Dermis lymphatic vessel endothelial cell (primary cell): Measurements from ENCODE around the gene NFKBIL1. TPM values are rescaled to one million over a fixed set of nuclear protein-coding genes. Genes with fewer than 3 reads are reported as not detected.

Experiments
- total RNA-seq: library from RNA; depleted of rRNA; stranded (reverse); fragments of >200 nt; gene quantifications from 2 replicates; pipeline ENCODE4 v1.2.1, GENCODE V29; 2014

Gene NFKBIL1
- 25.3 and 25.9 TPM in 2 replicates for total RNA-seq

GRCh38 chr6:31546958-31547726, at the start of gene NFKBIL1:
NFKBIL1 (plus strand) TSS chr6:31547608; CDS start chr6:31547695, 87 bp downstream.

GRCh38 chr6:31528821-31529328, 18.5 kb upstream of the NFKBIL1 start, which contains the start of gene MCCD1:
MCCD1 (plus strand) TSS chr6:31528962; CDS start chr6:31529015, 53 bp downstream.

GRCh38 chr6:31541658-31542521, 5.5 kb upstream of the NFKBIL1 start, which contains the start of gene DDX39B:
DDX39B (minus strand) TSS chr6:31542003; CDS start chr6:31540532, 1,471 bp downstream.

GRCh38 chr6:31546339-31546957, 960 bp upstream of the NFKBIL1 start, which contains the start of gene ATP6V1G2:
ATP6V1G2 (minus strand) TSS chr6:31546608; CDS start chr6:31546559, 49 bp downstream.

GRCh38 chr6:31572041-31572911, 24.9 kb downstream of the NFKBIL1 start, which contains the start of gene LTA:
LTA (plus strand) TSS chr6:31572289; CDS start chr6:31572743, 454 bp downstream.

GRCh38 chr6:31575335-31575901, 28.0 kb downstream of the NFKBIL1 start, which contains the start of gene TNF:
TNF (plus strand) TSS chr6:31575565; CDS start chr6:31575742, 177 bp downstream.

GRCh38 chr6:31582230-31582643, 34.8 kb downstream of the NFKBIL1 start, which contains the start of gene LTB:
LTB (minus strand) TSS chr6:31582424; CDS start chr6:31582417, 7 bp downstream.

GRCh38 chr6:31586008-31586407, 38.6 kb downstream of the NFKBIL1 start, which contains the start of gene LST1:
LST1 (plus strand) TSS chr6:31586277; CDS start chr6:31587300, 1,023 bp downstream.

Other genes starting within 250 kb of the NFKBIL1 start
- 326 and 346 TPM in 2 replicates for gene HLA-B, start 190.4 kb upstream of the NFKBIL1 start, total RNA-seq
- gene MICA, start 144.0 kb upstream of the NFKBIL1 start, total RNA-seq, result 18.2 and 51.9 TPM in 2 replicates
- gene MICB, start 49.5 kb upstream of the NFKBIL1 start, total RNA-seq, result 7.5 and 7.9 TPM in 2 replicates
- not detected in 2 replicates for gene MCCD1, start 18.6 kb upstream of the NFKBIL1 start, total RNA-seq
- 269 and 380 TPM in 2 replicates for gene DDX39B, start 5.6 kb upstream of the NFKBIL1 start, total RNA-seq
- gene ATP6V1G2, start 1.0 kb upstream of the NFKBIL1 start, total RNA-seq, result 0.11 and 0.17 TPM in 2 replicates
- gene LTA, start 24.7 kb downstream of the NFKBIL1 start, total RNA-seq, result not detected in 2 replicates
- gene TNF, start 28.0 kb downstream of the NFKBIL1 start, total RNA-seq, result not detected in 2 replicates
- 2.9 and 3.2 TPM in 2 replicates for gene LTB, start 34.8 kb downstream of the NFKBIL1 start, total RNA-seq
- 0.11 and 0.26 TPM in 2 replicates for gene LST1, start 38.7 kb downstream of the NFKBIL1 start, total RNA-seq
- gene NCR3, start 45.4 kb downstream of the NFKBIL1 start, total RNA-seq, result not detected in 2 replicates
- 0.17 TPM in 1 of 2 replicates, not detected in the other for gene AIF1, start 67.6 kb downstream of the NFKBIL1 start, total RNA-seq
- gene PRRC2A, start 73.1 kb downstream of the NFKBIL1 start, total RNA-seq, result 21.8 and 25.5 TPM in 2 replicates
- gene BAG6, start 105.1 kb downstream of the NFKBIL1 start, total RNA-seq, result 105 and 110 TPM in 2 replicates
- 0.52 and 0.54 TPM in 2 replicates for gene APOM, start 108.3 kb downstream of the NFKBIL1 start, total RNA-seq
- 22.6 and 24.2 TPM in 2 replicates for gene C6orf47, start 113.2 kb downstream of the NFKBIL1 start, total RNA-seq
- gene GPANK1, start 117.4 kb downstream of the NFKBIL1 start, total RNA-seq, result 14.0 and 14.5 TPM in 2 replicates
- gene CSNK2B, start 118.5 kb downstream of the NFKBIL1 start, total RNA-seq, result 71.8 and 77.7 TPM in 2 replicates
- gene LY6G5B, start 122.4 kb downstream of the NFKBIL1 start, total RNA-seq, result 1.4 and 1.9 TPM in 2 replicates
- 1.4 and 1.5 TPM in 2 replicates for gene LY6G5C, start 133.5 kb downstream of the NFKBIL1 start, total RNA-seq
- 52.7 and 62.4 TPM in 2 replicates for gene ABHD16A, start 155.7 kb downstream of the NFKBIL1 start, total RNA-seq
- gene LY6G6F, start 159.3 kb downstream of the NFKBIL1 start, total RNA-seq, result not detected in 2 replicates
- gene LY6G6D, start 167.7 kb downstream of the NFKBIL1 start, total RNA-seq, result not detected in 2 replicates
- gene LY6G6C, start 174.1 kb downstream of the NFKBIL1 start, total RNA-seq, result not detected in 2 replicates
- gene MPIG6B, start 175.8 kb downstream of the NFKBIL1 start, total RNA-seq, result not detected in 2 replicates
- gene DDAH2, start 181.7 kb downstream of the NFKBIL1 start, total RNA-seq, result 122 and 139 TPM in 2 replicates
- 545 and 566 TPM in 2 replicates for gene CLIC1, start 188.9 kb downstream of the NFKBIL1 start, total RNA-seq
- 2.3 and 3.0 TPM in 2 replicates for gene MSH5, start 192.4 kb downstream of the NFKBIL1 start, total RNA-seq
- 2.2 and 8.0 TPM in 2 replicates for gene SAPCD1, start 215.0 kb downstream of the NFKBIL1 start, total RNA-seq
- 0.09 and 0.22 TPM in 2 replicates for gene VWA7, start 229.7 kb downstream of the NFKBIL1 start, total RNA-seq
- gene VARS1, start 248.1 kb downstream of the NFKBIL1 start, total RNA-seq, result 31.2 and 36.4 TPM in 2 replicates